DND-41 (cell line): ENCODE results near the gene DNAJC12.

ENCODE experiments used
- ATAC-seq: fragments of 200-7000 bp; cut with Tn5 transposase; 3 replicates; pipeline ENCODE4 v1.9.1; 2021; ENCODE audit warnings: low read depth; ENCODE audit not compliant: insufficient read depth
- DNase-seq: peaks from one replicate; pipeline ENCODE4 v3.0.0-alpha.2; 2020
- H2AFZ ChIP-seq: 2 replicates; pipeline ENCODE4 v1.6.0; 2012; ENCODE audit warnings: low read depth, low read length
- H3K27ac ChIP-seq: 2 replicates; pipeline ENCODE4 v1.5.1; 2012; ENCODE audit warnings: low read length, inconsistent platforms
- H3K27me3 ChIP-seq: fragments of 200-600 bp; sonication (generic); 2 replicates; pipeline ENCODE4 v1.6.0; 2012; ENCODE audit warnings: low read length, mild to moderate bottlenecking, inconsistent platforms; ENCODE audit not compliant: insufficient read depth, poor library complexity
- H3K36me3 ChIP-seq: 2 replicates; pipeline ENCODE4 v1.5.1; 2012; ENCODE audit warnings: low read length, inconsistent platforms; ENCODE audit not compliant: insufficient read depth
- H3K4me1 ChIP-seq: 2 replicates; pipeline ENCODE4 v1.5.1; 2012; ENCODE audit warnings: mild to moderate bottlenecking, low read length; ENCODE audit not compliant: insufficient read depth
- H3K4me2 ChIP-seq: 2 replicates; pipeline ENCODE4 v1.6.0; 2012; ENCODE audit warnings: mild to moderate bottlenecking, moderate library complexity, low read length, inconsistent platforms; ENCODE audit not compliant: insufficient read depth
- H3K4me3 ChIP-seq, 2 experiments: fragments of 200-600 bp in 1 of 2; shearing (Covaris generic) in 1 of 2; 2 replicates each; pipeline ENCODE4 v1.5.1; 2012 to 2016; ENCODE audit warnings: inconsistent platforms in 2 of 2, low read length in 2 of 2, mild to moderate bottlenecking in 2 of 2, low read depth in 1 of 2, moderate library complexity in 1 of 2
- H3K79me2 ChIP-seq: 2 replicates; pipeline ENCODE4 v1.6.0; 2012; ENCODE audit warnings: low read length, inconsistent platforms; ENCODE audit not compliant: insufficient read depth
- H3K9ac ChIP-seq: 2 replicates; pipeline ENCODE4 v1.6.0; 2012; ENCODE audit warnings: low read depth, mild to moderate bottlenecking, inconsistent platforms, low read length, moderate library complexity
- H3K9me3 ChIP-seq: 2 replicates; pipeline ENCODE4 v1.5.1; 2012; ENCODE audit warnings: low read length, moderate library complexity, mild to moderate bottlenecking, inconsistent platforms; ENCODE audit not compliant: insufficient read depth, severe bottlenecking
- H4K20me1 ChIP-seq: 2 replicates; pipeline ENCODE4 v1.6.0; 2012; ENCODE audit warnings: low read length; ENCODE audit not compliant: insufficient read depth
- CTCF ChIP-seq: IDR thresholded peaks from 2 replicates; pipeline ENCODE4 v1.5.1; 2012; ENCODE audit warnings: borderline replicate concordance, low read length, moderate library complexity, mild to moderate bottlenecking; ENCODE audit not compliant: poor library complexity, severe bottlenecking; ENCODE audit errors: extremely low read depth
- EZH2 ChIP-seq: IDR thresholded peaks from 3 replicates; pipeline ENCODE4 v1.6.1; 2012; ENCODE audit warnings: borderline replicate concordance, low read depth, mild to moderate bottlenecking, moderate library complexity, low read length, inconsistent platforms; ENCODE audit not compliant: severe bottlenecking

The DNAJC12 gene

GRCh38 chr10:67790534-67791408 is 47.2 kb downstream of the DNAJC12 start:
- no peak overlapping the region for H3K9ac ChIP-seq

GRCh38 chr10:67789769-67790168 is 48.2 kb downstream of the DNAJC12 start:
- TF ChIP-seq EZH2 (no peak), CTCF (no peak)
- no peak for ATAC-seq
- no peak overlapping the region for H2AFZ ChIP-seq

More at GRCh38 chr10:67790534-67791408, 47.2 kb downstream of the DNAJC12 start:
- no peaks in the 10 kb centered on the region for H3K36me3 ChIP-seq
- H3K4me3 ChIP-seq = no peak overlapping the region
- H3K4me1 ChIP-seq = peaks cover 15% of the 10 kb centered on the region
- no peaks in the 10 kb centered on the region for H4K20me1 ChIP-seq
- no peaks in the 10 kb centered on the region for H3K27me3 ChIP-seq
- DNase-seq (peak; percentile 44), ATAC-seq (peak; percentile 86)
- no peak overlapping the region for H3K4me2 ChIP-seq
- H2AFZ ChIP-seq = peak overlapping the region; percentile 55; the same call in 1 of the 2 replicates
- H3K27ac ChIP-seq = no peak overlapping the region
- no peaks in the 10 kb centered on the region for H3K9me3 ChIP-seq
- H3K79me2 ChIP-seq = no peaks in the 10 kb centered on the region
- TF ChIP-seq CTCF = no peak
- TF ChIP-seq EZH2 = no peak

GRCh38 chr10:67788028-67788886 is 49.7 kb downstream of the DNAJC12 start:
- Histone ChIP-seq H3K4me3 (no peak overlapping the region), H3K9ac (no peak overlapping the region), H3K4me1 (peaks cover 15% of the 10 kb centered on the region), H3K79me2 (no peaks in the 10 kb centered on the region), H3K4me2 (no peak overlapping the region), H4K20me1 (no peaks in the 10 kb centered on the region), H3K9me3 (no peaks in the 10 kb centered on the region), H2AFZ (no peak overlapping the region), H3K36me3 (no peaks in the 10 kb centered on the region), H3K27ac (no peak overlapping the region), H3K27me3 (no peaks in the 10 kb centered on the region)
- TF ChIP-seq EZH2 (no peak), CTCF (peak; percentile 53)
- ATAC-seq (no peak), DNase-seq (peak; percentile 24)

More at GRCh38 chr10:67789769-67790168, 48.2 kb downstream of the DNAJC12 start:
- Histone ChIP-seq H3K4me2 (no peak overlapping the region), H3K9ac (no peak overlapping the region), H3K36me3 (no peaks in the 10 kb centered on the region), H3K27me3 (no peaks in the 10 kb centered on the region), H3K27ac (no peak overlapping the region), H3K9me3 (no peaks in the 10 kb centered on the region), H3K4me1 (peaks cover 15% of the 10 kb centered on the region), H3K4me3 (no peak overlapping the region), H3K79me2 (no peaks in the 10 kb centered on the region), H4K20me1 (no peaks in the 10 kb centered on the region)
- no peak for DNase-seq
